HepG2 (cell line): Measurements from ENCODE around the gene MYLK3. TPM values are rescaled to one million over a fixed set of nuclear protein-coding genes. Genes with fewer than 3 reads are reported as not detected.

Experiments used
- ATAC-seq: fragments of 200-7000 bp; cut with Tn5 transposase; 3 replicates; pipeline ENCODE4 v1.9.1; 2020; ENCODE audit warnings: mild to moderate bottlenecking, moderate library complexity
- BruUV-seq: library from RNA; stranded (reverse); fragments of 400-500 nt; replicated peaks from 2 replicates; lab custom pipeline; 2021; lab: Mats Ljungman, UMichigan
- CTCF ChIA-PET: fragments of 300-600 bp; formaldehyde crosslinking; extraction: SDS; loops from one replicate; lab custom pipeline; 2021; ENCODE audit warnings: low total read pairs, inconsistent platforms, low intra/inter-chr PET ratio; lab: Yijun Ruan, JAX
- POLR2A ChIA-PET: fragments of 350-600 bp; sonication (Branson Sonifier 250); formaldehyde crosslinking; loops from one replicate; lab custom pipeline; 2020; ENCODE audit warnings: antibody characterized with exemption, inconsistent platforms; lab: Yijun Ruan, JAX
- DNase-seq: peaks from one replicate; pipeline ENCODE4 v3.0.0-alpha.2; 2015; ENCODE audit warnings: low spot score
- FAIRE-seq: peaks from 3 replicates; lab custom pipeline; 2011; peaks lifted over from hg19 to GRCh38; lab: Jason Lieb, UNC
- H2AFZ ChIP-seq: one replicate; pipeline ENCODE4 v1.6.1; 2011; ENCODE audit warnings: low read length, inconsistent platforms
- H3K27ac ChIP-seq: fragments of 300-600 bp; 3 replicates; pipeline ENCODE4 v1.8.0; 2011; ENCODE audit warnings: mixed run types, mild to moderate bottlenecking, mixed read lengths, low read length, inconsistent platforms; ENCODE audit not compliant: insufficient read depth; ENCODE audit errors: extremely low read length
- H3K27me3 ChIP-seq, 2 experiments: fragments of 200-600 bp in 1 of 2; 2 replicates in 1 of 2; 3 replicates in 1 of 2; pipeline versions ENCODE4 v1.6.0 to v1.8.0; 2011; ENCODE audit warnings: low read length in 2 of 2, mild to moderate bottlenecking in 2 of 2, moderate library complexity in 2 of 2, inconsistent platforms in 1 of 2; ENCODE audit not compliant: insufficient read depth in 2 of 2, control insufficient read depth in 1 of 2
- H3K36me3 ChIP-seq, 2 experiments: fragments of 200-600 bp in 1 of 2; replicated peaks in 1 of 2; 2 replicates in 1 of 2; 3 replicates in 1 of 2; pipeline versions ENCODE4 v1.5.1 to v1.8.0; 2011; ENCODE audit warnings: low read length in 2 of 2, inconsistent platforms in 1 of 2; ENCODE audit not compliant: insufficient read depth in 2 of 2, control insufficient read depth in 1 of 2
- H3K4me1 ChIP-seq: 2 replicates; pipeline ENCODE4 v1.5.1; 2012; ENCODE audit warnings: low read length, inconsistent platforms; ENCODE audit not compliant: insufficient read depth
- H3K4me2 ChIP-seq: 2 replicates; pipeline ENCODE4 v1.6.0; 2011; ENCODE audit warnings: low read depth, low read length, inconsistent platforms
- H3K4me3 ChIP-seq, 3 experiments: fragments of 200-600 bp in 1 of 3; sonication (generic), shearing (Covaris generic) in 1 of 3; replicated peaks in 1 of 3; 2 replicates each; pipeline ENCODE4 v1.5.1; 2011 to 2016; ENCODE audit warnings: low read length in 3 of 3, inconsistent platforms in 2 of 3, low read depth in 2 of 3, mild to moderate bottlenecking in 2 of 3, control low read depth in 1 of 3, mixed read lengths in 1 of 3; ENCODE audit not compliant: insufficient read depth in 1 of 3
- H3K79me2 ChIP-seq: one replicate; pipeline ENCODE4 v1.6.1; 2011; ENCODE audit warnings: low read length, inconsistent platforms; ENCODE audit not compliant: insufficient read depth
- H3K9ac ChIP-seq: 2 replicates; pipeline ENCODE4 v1.6.0; 2011; ENCODE audit warnings: mild to moderate bottlenecking, low read depth, low read length, inconsistent platforms; ENCODE audit not compliant: insufficient read depth
- H3K9me3 ChIP-seq: 2 replicates; pipeline ENCODE4 v1.5.1; 2012; ENCODE audit warnings: mild to moderate bottlenecking, low read length
- H4K20me1 ChIP-seq: 2 replicates; pipeline ENCODE4 v1.6.0; 2011; ENCODE audit warnings: inconsistent platforms, mild to moderate bottlenecking, low read length, moderate library complexity; ENCODE audit not compliant: insufficient read depth
- BHLHE40 ChIP-seq: IDR thresholded peaks from 2 replicates; pipeline ENCODE4 v1.6.1; 2011; ENCODE audit warnings: low read length, improper control_type of control experiment
- HCFC1 ChIP-seq: fragments of 150-350 bp; IDR thresholded peaks from 2 replicates; pipeline ENCODE4 v1.6.1; 2014; ENCODE audit warnings: low read depth, low read length
- NFATC3 ChIP-seq: sonication (generic); formaldehyde crosslinking; IDR thresholded peaks from 2 replicates; pipeline ENCODE4 v1.5.1; 2020; ENCODE audit warnings: mild to moderate bottlenecking, missing genetic modification reagents
- TEAD2 ChIP-seq: sonication (generic); formaldehyde crosslinking; IDR thresholded peaks from 2 replicates; pipeline ENCODE4 v1.9.0; 2021; ENCODE audit warnings: missing genetic modification reagents
- TFDP1 ChIP-seq: IDR thresholded peaks from 2 replicates; pipeline ENCODE4 v1.6.1; 2016; ENCODE audit warnings: missing compliant biosample characterization, missing genetic modification reagents, borderline replicate concordance
- WGBS: methylation state at CpG from one replicate; pipeline ENCODE4 v1.1.6; 2017; ENCODE audit warnings: low lambda C conversion rate; 5-methylcytosine and 5-hydroxymethylcytosine counted together
- in situ Hi-C: cut with HindIII; loops from 2 replicates; pipeline ENCODE4 v1.10.0; 2017; ENCODE audit warnings: low pct_unique_long_range_greater_than_20kb; ENCODE audit not compliant: extremely low pct_ligation_motif_present
- intact Hi-C: fragments of 100-400 bp; cut with micrococcal nuclease; formaldehyde crosslinking; loops from one replicate; pipeline ENCODE4 v1.10.0; 2022; ENCODE audit not compliant: unreplicated experiment
- polyA plus RNA-seq, 8 experiments: library from polyadenylated mRNA; depleted of rRNA in 3 of 8; stranded (reverse) in 7 of 8; unstranded in 1 of 8; fragments of >200 nt; fragmentation: Illumina TruSeq in 4 of 8; extraction: Trizol in 4 of 8; gene quantifications; 2 replicates each; pipeline versions ENCODE4 v1.2.1 to v1.2.3, GENCODE V29; 2011 to 2016; ENCODE audit warnings: low read depth in 4 of 8, missing spikeins in 1 of 8, mixed read lengths in 1 of 8; ENCODE audit not compliant: insufficient read depth in 1 of 8
- total RNA-seq, 5 experiments: library from RNA; depleted of rRNA; stranded (reverse); fragments of >200 nt; fragmentation: Illumina TruSeq; extraction: Trizol; gene quantifications; 2 replicates each; pipeline ENCODE4 v1.2.3, GENCODE V29; 2016; ENCODE audit warnings: low read depth in 1 of 5
- TF ChIP-seq, protein P1 (sequence below): IDR thresholded peaks from 2 replicates; pipeline ENCODE4 v1.6.1; 2012; ENCODE audit warnings: inconsistent platforms
- TF ChIP-seq, protein P2 (sequence below): sonication (generic); formaldehyde crosslinking; IDR thresholded peaks from 2 replicates; pipeline ENCODE4 v1.4.0; 2020; ENCODE audit warnings: mild to moderate bottlenecking, low read depth, missing genetic modification reagents

Gene MYLK3
- total and polyA plus RNA-seq, 2 of the 13 experiments (the other 11 are each of a cell fraction or from before 2014, with no cell fraction given), result 0.04 to 0.18 TPM

DNA sequence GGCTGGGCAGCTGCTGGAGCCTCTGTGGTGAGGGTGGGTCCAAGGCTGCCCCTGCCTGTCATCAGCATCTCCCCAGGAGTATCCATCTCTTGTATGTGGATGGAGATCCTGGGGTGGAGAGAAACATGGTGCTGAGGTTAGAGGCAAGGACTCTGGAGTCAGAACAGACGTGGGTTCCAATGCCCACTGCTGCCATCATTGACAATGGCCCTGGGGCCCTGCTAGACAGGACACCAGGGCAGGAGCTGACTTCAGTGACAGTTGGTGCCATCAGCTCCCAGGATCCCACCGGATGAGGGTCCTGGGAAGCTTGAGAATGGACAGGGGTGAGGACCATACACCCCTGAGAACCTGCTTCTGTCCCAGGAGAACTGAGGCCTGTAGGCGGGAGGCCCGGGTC, 15.6 kb downstream of the MYLK3 start:
- DNase-seq, result no peak
- TF ChIP-seq HCFC1 (0 out of 2 replicates have a peak, but pooled peaks have one; percentile 17), TEAD2 (CRISPR knock-in tag) (no peak), NFATC3 (CRISPR knock-in tag) (no peak)
- Histone ChIP-seq H3K9ac (no peak overlapping the region), H3K79me2 (no peaks in the 10 kb centered on the region), H3K27ac (no peak overlapping the region), H3K9me3 (no peaks in the 10 kb centered on the region), H3K27me3 (peaks cover 3 to 44% of the 10 kb centered on the region in 2 experiments; a peak in 3 of 5 replicates), H3K4me3 (no peak overlapping the region; a peak in 1 of 6 replicates), H3K4me1 (no peaks in the 10 kb centered on the region), H4K20me1 (no peaks in the 10 kb centered on the region), H2AFZ (no peak overlapping the region), H3K4me2 (no peak overlapping the region), H3K36me3 (no peaks in the 10 kb centered on the region)
- WGBS, result 36% methylated on average over 3 of the region's 4 CpGs
- CTCF ChIA-PET, result no interaction called here
- no peak for FAIRE-seq
- BruUV-seq, result no TSS peak
- intact Hi-C loops (no loop called here), in situ Hi-C loops (no loop called here)
- POLR2A ChIA-PET, result no interaction called here
- no peak; the same call in 2 of the 3 replicates for ATAC-seq

DNA sequence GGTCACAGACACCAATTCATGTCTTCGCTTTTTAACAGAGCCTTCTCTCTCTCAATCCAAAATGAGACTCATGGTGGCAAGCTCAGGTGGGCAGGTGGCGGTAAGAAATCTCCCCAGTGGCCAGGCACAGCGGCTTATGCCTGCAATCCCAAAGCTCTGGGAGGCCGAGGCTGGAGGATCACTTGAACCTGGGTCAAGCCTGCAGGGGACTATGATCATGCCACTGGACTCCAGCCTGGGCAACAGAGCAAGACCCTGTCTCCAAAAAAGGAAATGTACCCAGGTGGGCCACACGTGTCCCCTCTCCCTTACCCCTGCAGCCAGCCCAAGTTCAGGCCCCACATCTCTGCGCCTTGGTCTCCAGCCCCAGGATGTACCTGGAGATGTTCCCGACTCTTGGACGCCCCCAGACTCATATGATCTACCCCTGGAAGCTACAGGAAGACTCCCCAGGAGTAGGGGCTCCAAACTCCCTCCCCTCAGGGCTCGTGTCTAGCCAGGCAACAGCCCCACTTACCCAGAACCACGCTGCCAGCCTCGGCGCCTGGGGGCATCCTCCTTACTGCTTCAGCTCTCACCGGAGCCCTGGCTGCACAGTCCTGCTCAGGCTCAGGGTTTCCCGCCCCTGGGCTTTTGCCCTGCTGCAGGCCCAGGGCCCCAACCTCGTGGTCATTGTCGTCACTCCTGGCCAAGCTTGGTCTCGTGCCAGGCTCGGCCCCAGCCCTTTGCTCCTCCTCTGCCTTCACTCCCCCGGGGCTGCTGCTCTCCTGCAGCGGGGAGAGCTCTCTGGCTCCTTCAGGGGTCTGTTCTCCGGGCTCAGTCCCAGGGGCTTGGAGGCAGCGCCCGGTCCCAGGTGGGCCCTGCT, 16.2 kb downstream of the MYLK3 start:
- ATAC-seq (peak; percentile 36), DNase-seq (peak; percentile 21), FAIRE-seq (no peak)
- H3K79me2 ChIP-seq, result no peaks in the 10 kb centered on the region
- intact Hi-C loops, result no loop called here
- H4K20me1 ChIP-seq, result no peaks in the 10 kb centered on the region
- no peaks in the 10 kb centered on the region for H3K4me1 ChIP-seq
- no peak overlapping the region for H3K9ac ChIP-seq
- ChIA-PET CTCF (no interaction called here), POLR2A (no interaction called here)
- no peaks in the 10 kb centered on the region for H3K36me3 ChIP-seq
- H3K27ac ChIP-seq, result no peak overlapping the region
- H3K4me2 ChIP-seq, result 0 out of 2 replicates have a peak overlapping the region, but pooled peaks have one; percentile 11
- in situ Hi-C loops, result no loop called here
- BruUV-seq, result no TSS peak
- 40% methylated on average over 22 of the region's 23 CpGs for whole genome bisulfite sequencing
- no peak overlapping the region for H2AFZ ChIP-seq
- peaks cover 3 to 38% of the 10 kb centered on the region in 2 experiments; a peak in 3 of 5 replicates for H3K27me3 ChIP-seq
- TF ChIP-seq, protein P1, sequence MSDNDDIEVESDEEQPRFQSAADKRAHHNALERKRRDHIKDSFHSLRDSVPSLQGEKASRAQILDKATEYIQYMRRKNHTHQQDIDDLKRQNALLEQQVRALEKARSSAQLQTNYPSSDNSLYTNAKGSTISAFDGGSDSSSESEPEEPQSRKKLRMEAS, result 0 out of 2 replicates have a peak, but pooled peaks have one; percentile 21
- TF ChIP-seq BHLHE40 (peak; percentile 63), TFDP1 (CRISPR knock-in tag) (peak; percentile 41; the same call in 1 of the 2 replicates)
- TF ChIP-seq, protein P2, sequence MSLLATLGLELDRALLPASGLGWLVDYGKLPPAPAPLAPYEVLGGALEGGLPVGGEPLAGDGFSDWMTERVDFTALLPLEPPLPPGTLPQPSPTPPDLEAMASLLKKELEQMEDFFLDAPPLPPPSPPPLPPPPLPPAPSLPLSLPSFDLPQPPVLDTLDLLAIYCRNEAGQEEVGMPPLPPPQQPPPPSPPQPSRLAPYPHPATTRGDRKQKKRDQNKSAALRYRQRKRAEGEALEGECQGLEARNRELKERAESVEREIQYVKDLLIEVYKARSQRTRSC, result no peak
- no peaks in the 10 kb centered on the region for H3K9me3 ChIP-seq
- H3K4me3 ChIP-seq, result no peak overlapping the region; a peak in 1 of 6 replicates
